Measurements from ENCODE around the gene UBE2J1. TPM values are rescaled to one million over a fixed set of nuclear protein-coding genes. Genes with fewer than 3 reads are reported as not detected.

UBE2J1 gene
- 26.5 and 29.3 TPM in 2 replicates for total RNA-seq

GRCh38 chr6:89352278-89353117 is at the start of gene UBE2J1:
Gene UBE2J1, minus strand, starts transcription at chr6:89352722. Its CDS starts 153 bp downstream, at chr6:89352569.

GRCh38 chr6:89315249-89315885 is 37.2 kb downstream of the UBE2J1 start, which contains the start of gene GABRR2:
Gene GABRR2, minus strand, starts transcription at chr6:89315299. Its CDS starts 134 bp downstream, at chr6:89315165.

Other genes with a start within 250 kb of the UBE2J1 start
- gene SRSF12, start 234.7 kb downstream of the UBE2J1 start, total RNA-seq, result 0.34 and 0.45 TPM in 2 replicates
- 12.0 and 17.0 TPM in 2 replicates for gene PM20D2, start 206.7 kb downstream of the UBE2J1 start, total RNA-seq
- not detected in 2 replicates for gene GABRR1, start 135.4 kb downstream of the UBE2J1 start, total RNA-seq
- 0.34 TPM in 1 of 2 replicates, not detected in the other for gene GABRR2, start 37.4 kb downstream of the UBE2J1 start, total RNA-seq
- under 0.01 and 0.17 TPM in 2 replicates for gene RRAGD, start 59.6 kb upstream of the UBE2J1 start, total RNA-seq
- 0.59 and 0.84 TPM in 2 replicates for gene ANKRD6, start 80.4 kb upstream of the UBE2J1 start, total RNA-seq